Endodermal cell (in vitro differentiated cells): ENCODE data around the gene EEF1A2. TPM values are rescaled to one million over a fixed set of nuclear protein-coding genes. Genes with fewer than 3 reads are reported as not detected.

Experiments used
- DNase-seq: peaks from one replicate; pipeline ENCODE4 v3.0.0-alpha.2; 2017
- H3K27ac ChIP-seq: 2 replicates; pipeline ENCODE4 v1.5.1; 2013; ENCODE audit warnings: mild to moderate bottlenecking, low read depth, low read length, moderate library complexity
- H3K27me3 ChIP-seq: 2 replicates; pipeline ENCODE4 v1.6.1; 2013; ENCODE audit warnings: mild to moderate bottlenecking, low read length, moderate library complexity; ENCODE audit not compliant: insufficient read depth, control insufficient read depth, poor library complexity, severe bottlenecking
- H3K36me3 ChIP-seq: 2 replicates; pipeline ENCODE4 v1.7.0; 2013; ENCODE audit warnings: mild to moderate bottlenecking, low read length, moderate library complexity; ENCODE audit not compliant: control insufficient read depth, insufficient read depth
- H3K4me1 ChIP-seq: one replicate; pipeline ENCODE4 v1.7.0; 2013; ENCODE audit warnings: low read length; ENCODE audit not compliant: control insufficient read depth, insufficient read depth
- H3K4me3 ChIP-seq: 2 replicates; pipeline ENCODE4 v1.5.1; 2013; ENCODE audit warnings: mild to moderate bottlenecking, low read length, moderate library complexity
- H3K9ac ChIP-seq: 2 replicates; pipeline ENCODE4 v1.6.1; 2013; ENCODE audit warnings: mild to moderate bottlenecking, low read length, moderate library complexity; ENCODE audit not compliant: poor library complexity, severe bottlenecking; ENCODE audit errors: extremely low read depth
- H3K9me3 ChIP-seq: 2 replicates; pipeline ENCODE4 v1.6.1; 2013; ENCODE audit warnings: mild to moderate bottlenecking, low read length, moderate library complexity; ENCODE audit not compliant: control insufficient read depth
- H3K27ac Mint-ChIP-seq: 2 replicates; pipeline ENCODE4 v1.8.0; 2020; ENCODE audit warnings: mixed read lengths
- H3K27me3 Mint-ChIP-seq: 2 replicates; pipeline ENCODE4 v1.8.0; 2021; ENCODE audit warnings: mild to moderate bottlenecking, mixed read lengths; ENCODE audit not compliant: insufficient read depth
- H3K36me3 Mint-ChIP-seq: 2 replicates; pipeline ENCODE4 v1.8.0; 2020; ENCODE audit warnings: low read depth, mixed read lengths
- H3K4me1 Mint-ChIP-seq: 2 replicates; pipeline ENCODE4 v1.8.0; 2020; ENCODE audit warnings: mixed read lengths
- H3K4me3 Mint-ChIP-seq: 2 replicates; pipeline ENCODE4 v1.8.0; 2020; ENCODE audit warnings: mild to moderate bottlenecking, moderate library complexity, mixed read lengths
- H3K9me3 Mint-ChIP-seq: 2 replicates; pipeline ENCODE4 v1.8.0; 2020; ENCODE audit warnings: mild to moderate bottlenecking, mixed read lengths
- WGBS, 2 experiments: methylation state at CpG; one replicate each; pipeline versions ENCODE4 v1.1.5 to v1.1.7; 2013; ENCODE audit warnings: missing lambda C conversion rate in 2 of 2, mixed read lengths in 1 of 2; ENCODE audit not compliant: insufficient coverage in 1 of 2, insufficient read length in 1 of 2; 5-methylcytosine and 5-hydroxymethylcytosine counted together
- total RNA-seq, 2 donors: library from RNA; stranded (reverse); fragmentation: NEBNext Ultra II Directional in 1 of 2; extraction: Animal tissue kit (Norgen Biotek cat#: 25700) in 1 of 2; gene quantifications; 2 replicates in 1 of 2; 3 replicates in 1 of 2; pipeline ENCODE4 v1.2.1, GENCODE V29; 2021
- TF ChIP-seq, protein P1 (sequence below): fragments of 200-600 bp; sonication (generic); conservative IDR thresholded peaks from 2 replicates; pipeline ENCODE4 v1.5.0; 2021; ENCODE audit warnings: antibody characterized with exemption, mild to moderate bottlenecking

EEF1A2 gene
- total RNA-seq, 2 donors from 2014 or later = 12.1 to 22.6 TPM

- Mint-ChIP-seq H3K4me1 (peaks cover 7% of the 10 kb centered on the region), H3K9me3 (no peaks in the 10 kb centered on the region), H3K27ac (no peak overlapping the region), H3K36me3 (no peaks in the 10 kb centered on the region), H3K4me3 (no peak overlapping the region), H3K27me3 (no peaks in the 10 kb centered on the region)
- Histone ChIP-seq H3K9ac (no peak overlapping the region), H3K4me3 (no peak overlapping the region), H3K36me3 (no peaks in the 10 kb centered on the region), H3K27ac (no peak overlapping the region), H3K4me1 (no peaks in the 10 kb centered on the region), H3K9me3 (no peaks in the 10 kb centered on the region), H3K27me3 (no peaks in the 10 kb centered on the region)
- DNase-seq = no peak
- WGBS, 2 experiments = 91 to 98% methylated on average over 14 to 28 of the region's 28 CpGs
- TF ChIP-seq, protein P1, sequence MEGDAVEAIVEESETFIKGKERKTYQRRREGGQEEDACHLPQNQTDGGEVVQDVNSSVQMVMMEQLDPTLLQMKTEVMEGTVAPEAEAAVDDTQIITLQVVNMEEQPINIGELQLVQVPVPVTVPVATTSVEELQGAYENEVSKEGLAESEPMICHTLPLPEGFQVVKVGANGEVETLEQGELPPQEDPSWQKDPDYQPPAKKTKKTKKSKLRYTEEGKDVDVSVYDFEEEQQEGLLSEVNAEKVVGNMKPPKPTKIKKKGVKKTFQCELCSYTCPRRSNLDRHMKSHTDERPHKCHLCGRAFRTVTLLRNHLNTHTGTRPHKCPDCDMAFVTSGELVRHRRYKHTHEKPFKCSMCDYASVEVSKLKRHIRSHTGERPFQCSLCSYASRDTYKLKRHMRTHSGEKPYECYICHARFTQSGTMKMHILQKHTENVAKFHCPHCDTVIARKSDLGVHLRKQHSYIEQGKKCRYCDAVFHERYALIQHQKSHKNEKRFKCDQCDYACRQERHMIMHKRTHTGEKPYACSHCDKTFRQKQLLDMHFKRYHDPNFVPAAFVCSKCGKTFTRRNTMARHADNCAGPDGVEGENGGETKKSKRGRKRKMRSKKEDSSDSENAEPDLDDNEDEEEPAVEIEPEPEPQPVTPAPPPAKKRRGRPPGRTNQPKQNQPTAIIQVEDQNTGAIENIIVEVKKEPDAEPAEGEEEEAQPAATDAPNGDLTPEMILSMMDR = no peak
Measured at GRCh38 chr20:63541371-63541770, 42.5 kb upstream of the EEF1A2 start.

GRCh38 chr20:63540417-63541186 lies 41.7 kb upstream of the EEF1A2 start:
- 88 to 91% methylated on average over 38 to 49 of the region's 49 CpGs for WGBS, 2 experiments

GRCh38 chr20:63539441-63540370 lies 40.8 kb upstream of the EEF1A2 start:
- Histone ChIP-seq H3K36me3 (no peaks in the 10 kb centered on the region), H3K27me3 (no peaks in the 10 kb centered on the region), H3K4me3 (no peak overlapping the region), H3K27ac (no peak overlapping the region), H3K4me1 (no peaks in the 10 kb centered on the region), H3K9ac (no peak overlapping the region), H3K9me3 (no peaks in the 10 kb centered on the region)
- no peak overlapping the region for H3K27ac Mint-ChIP-seq
- H3K4me3 Mint-ChIP-seq = no peak overlapping the region
- TF ChIP-seq, protein P1 = no peak
- no peaks in the 10 kb centered on the region for H3K4me1 Mint-ChIP-seq
- no peaks in the 10 kb centered on the region for H3K36me3 Mint-ChIP-seq
- no peaks in the 10 kb centered on the region for H3K9me3 Mint-ChIP-seq
- no peak for DNase-seq
- no peaks in the 10 kb centered on the region for H3K27me3 Mint-ChIP-seq
- 93 to 97% methylated on average over 14 to 29 of the region's 29 CpGs for WGBS, 2 experiments

More at GRCh38 chr20:63540417-63541186, 41.7 kb upstream of the EEF1A2 start:
- no peak overlapping the region for H3K4me3 Mint-ChIP-seq
- H3K27ac ChIP-seq = no peak overlapping the region
- peaks cover 5% of the 10 kb centered on the region for H3K4me1 Mint-ChIP-seq
- no peaks in the 10 kb centered on the region for H3K9me3 Mint-ChIP-seq
- TF ChIP-seq, protein P1 = no peak
- no peaks in the 10 kb centered on the region for H3K9me3 ChIP-seq
- H3K27me3 ChIP-seq = no peaks in the 10 kb centered on the region
- no peak overlapping the region for H3K4me3 ChIP-seq
- H3K4me1 ChIP-seq = no peaks in the 10 kb centered on the region
- H3K9ac ChIP-seq = no peak overlapping the region
- no peaks in the 10 kb centered on the region for H3K27me3 Mint-ChIP-seq
- DNase-seq = no peak
- H3K36me3 ChIP-seq = no peaks in the 10 kb centered on the region
- no peaks in the 10 kb centered on the region for H3K36me3 Mint-ChIP-seq
- no peak overlapping the region for H3K27ac Mint-ChIP-seq
